ENCODE results near the gene TRAF2.
"Not testable (repeated sequence)": the region's sequence is repeated elsewhere in the genome, so short reads cannot be mapped to it uniquely, and the experiment has no call there.

TRAF2 gene

DNA sequence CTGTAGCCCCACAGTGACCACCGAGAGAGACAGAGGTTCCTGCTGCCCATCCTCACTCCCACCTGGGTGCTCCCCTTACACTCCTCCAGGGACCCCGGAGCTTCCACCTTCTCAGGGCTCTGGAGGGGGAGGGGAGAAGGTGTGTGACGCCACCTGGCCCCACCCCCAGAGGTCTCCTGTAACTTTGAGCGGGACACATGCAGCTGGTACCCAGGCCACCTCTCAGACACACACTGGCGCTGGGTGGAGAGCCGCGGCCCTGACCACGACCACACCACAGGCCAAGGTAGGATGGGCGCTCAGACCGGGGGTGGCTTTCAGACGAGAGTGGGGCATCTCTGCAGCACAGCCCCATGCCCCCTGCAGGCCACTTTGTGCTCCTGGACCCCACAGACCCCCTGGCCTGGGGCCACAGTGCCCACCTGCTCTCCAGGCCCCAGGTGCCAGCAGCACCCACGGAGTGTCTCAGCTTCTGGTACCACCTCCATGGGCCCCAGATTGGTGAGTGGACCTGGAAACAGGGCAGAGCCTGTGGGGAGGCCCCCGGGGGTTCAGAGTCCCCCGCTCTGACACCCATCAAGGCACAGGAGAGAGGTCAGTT, 29.7 kb upstream of the TRAF2 start:
- in situ Hi-C loops (cut with MboI; ENCODE audit: low sequenced_read_pairs): no loop called here

DNA sequence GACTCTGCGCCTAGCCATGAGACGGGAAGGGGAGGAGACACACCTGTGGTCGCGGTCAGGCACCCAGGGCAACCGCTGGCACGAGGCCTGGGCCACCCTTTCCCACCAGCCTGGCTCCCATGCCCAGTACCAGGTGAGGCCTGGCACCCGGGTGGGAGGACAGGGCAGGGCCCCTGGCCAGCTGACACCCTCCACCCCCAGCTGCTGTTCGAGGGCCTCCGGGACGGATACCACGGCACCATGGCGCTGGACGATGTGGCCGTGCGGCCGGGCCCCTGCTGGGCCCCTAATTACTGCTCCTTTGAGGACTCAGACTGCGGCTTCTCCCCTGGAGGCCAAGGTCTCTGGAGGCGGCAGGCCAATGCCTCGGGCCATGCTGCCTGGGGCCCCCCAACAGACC, 29.1 kb upstream of the TRAF2 start:
- in situ Hi-C loops (cut with MboI; ENCODE audit: low sequenced_read_pairs): no loop called here

DNA sequence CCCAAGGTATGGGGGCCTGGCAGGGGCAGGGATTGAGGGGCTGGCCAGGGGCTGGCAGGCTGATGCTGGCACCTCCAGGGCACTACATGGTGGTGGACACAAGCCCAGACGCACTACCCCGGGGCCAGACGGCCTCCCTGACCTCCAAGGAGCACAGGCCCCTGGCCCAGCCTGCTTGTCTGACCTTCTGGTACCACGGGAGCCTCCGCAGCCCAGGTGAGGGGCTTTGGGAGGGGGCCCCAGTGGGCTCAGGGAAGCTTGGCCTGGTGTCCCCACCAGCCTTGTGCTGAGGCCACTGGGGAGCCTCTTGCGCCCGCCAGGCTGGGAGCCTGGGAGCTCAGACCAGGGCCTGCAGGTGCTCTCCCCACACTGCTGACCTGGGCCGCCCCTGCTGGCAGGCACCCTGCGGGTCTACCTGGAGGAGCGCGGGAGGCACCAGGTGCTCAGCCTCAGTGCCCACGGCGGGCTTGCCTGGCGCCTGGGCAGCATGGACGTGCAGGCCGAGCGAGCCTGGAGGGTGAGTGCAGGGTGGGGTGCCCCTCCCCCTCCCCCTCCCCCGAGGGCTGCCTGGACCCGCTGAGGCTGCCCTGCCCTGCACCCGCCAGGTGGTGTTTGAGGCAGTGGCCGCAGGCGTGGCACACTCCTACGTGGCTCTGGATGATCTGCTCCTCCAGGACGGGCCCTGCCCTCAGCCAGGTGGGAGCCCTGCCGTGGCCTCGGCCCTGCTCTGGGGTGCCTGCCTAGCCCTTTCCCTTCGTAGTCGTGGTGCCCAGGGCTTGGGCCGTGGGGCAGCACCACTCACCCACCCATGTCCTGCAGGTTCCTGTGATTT, 28.5 kb upstream of the TRAF2 start:
- in situ Hi-C loops (cut with MboI; ENCODE audit: low sequenced_read_pairs): no loop called here

DNA sequence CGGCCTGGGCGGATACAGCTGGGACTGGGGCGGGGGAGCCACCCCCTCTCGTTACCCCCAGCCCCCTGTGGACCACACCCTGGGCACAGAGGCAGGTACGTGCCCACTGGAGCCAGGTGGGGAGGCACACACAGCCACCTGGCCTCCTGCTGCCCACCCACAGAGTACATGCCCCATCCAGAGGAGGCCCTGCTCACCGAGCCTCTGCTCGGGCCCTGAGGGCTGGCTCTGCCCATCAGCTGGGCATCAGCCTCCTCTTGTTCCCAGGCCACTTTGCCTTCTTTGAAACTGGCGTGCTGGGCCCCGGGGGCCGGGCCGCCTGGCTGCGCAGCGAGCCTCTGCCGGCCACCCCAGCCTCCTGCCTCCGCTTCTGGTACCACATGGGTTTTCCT, 27.9 kb upstream of the TRAF2 start:
- in situ Hi-C loops (cut with MboI; ENCODE audit: low sequenced_read_pairs): no loop called here

DNA sequence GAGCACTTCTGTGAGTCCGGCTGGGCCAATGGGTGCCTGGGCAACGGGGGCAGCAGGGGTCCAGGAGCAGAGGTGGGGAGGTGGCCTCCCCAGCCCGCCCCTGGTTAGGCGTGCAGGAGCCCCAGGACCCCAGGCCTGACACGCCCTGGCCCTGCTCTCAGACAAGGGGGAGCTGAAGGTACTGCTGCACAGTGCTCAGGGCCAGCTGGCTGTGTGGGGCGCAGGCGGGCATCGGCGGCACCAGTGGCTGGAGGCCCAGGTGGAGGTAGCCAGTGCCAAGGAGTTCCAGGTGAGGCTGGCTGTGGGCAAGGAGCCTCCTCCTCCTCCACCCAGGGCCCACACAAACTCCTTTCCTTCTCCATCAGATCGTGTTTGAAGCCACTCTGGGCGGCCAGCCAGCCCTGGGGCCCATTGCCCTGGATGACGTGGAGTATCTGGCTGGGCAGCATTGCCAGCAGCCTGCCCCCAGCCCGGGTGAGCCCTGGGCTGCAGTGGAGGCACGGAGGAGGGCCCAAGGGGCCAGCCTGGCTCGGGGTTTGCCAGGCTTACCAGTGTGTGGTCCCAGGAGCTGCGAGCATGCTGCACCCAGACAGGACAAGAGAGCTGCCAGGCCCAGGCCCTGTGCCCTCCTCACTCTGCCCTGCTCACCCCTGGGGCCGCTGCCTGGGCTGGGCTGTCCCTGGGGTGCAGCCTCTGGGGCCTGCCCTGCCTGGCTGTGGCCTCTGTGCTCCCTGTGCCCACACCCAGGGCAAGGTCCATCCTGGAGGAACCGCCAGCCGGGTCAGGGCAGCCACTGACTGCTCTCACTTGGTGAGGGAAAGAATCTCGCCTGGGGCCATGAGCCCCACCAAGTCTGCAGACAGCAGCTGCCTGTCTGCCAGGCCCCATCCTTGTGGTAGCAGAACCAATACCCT, 27.2 kb upstream of the TRAF2 start:
- in situ Hi-C loops (cut with MboI; ENCODE audit: low sequenced_read_pairs): no loop called here

DNA sequence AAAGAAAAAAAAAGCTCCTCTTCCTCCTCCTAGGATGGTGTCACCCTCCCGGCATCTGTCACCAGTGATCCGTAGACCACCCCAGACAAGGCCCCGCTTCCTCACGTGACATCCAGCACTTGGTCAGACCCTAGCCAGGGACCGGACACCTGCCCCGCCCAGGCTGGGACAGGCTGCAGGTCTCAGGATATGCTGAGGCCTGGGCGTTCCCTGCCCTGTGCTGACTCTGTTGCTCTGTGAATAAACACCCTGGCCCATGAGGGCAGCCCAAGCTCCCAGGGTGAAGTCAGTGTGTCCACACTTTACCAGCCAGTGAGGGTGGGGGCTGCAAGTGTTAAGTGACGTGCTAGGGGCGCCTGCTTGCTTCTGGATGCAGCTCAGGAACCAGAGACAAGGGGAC, 25.8 kb upstream of the TRAF2 start:
- in situ Hi-C loops (cut with MboI; ENCODE audit: low sequenced_read_pairs): no loop called here

DNA sequence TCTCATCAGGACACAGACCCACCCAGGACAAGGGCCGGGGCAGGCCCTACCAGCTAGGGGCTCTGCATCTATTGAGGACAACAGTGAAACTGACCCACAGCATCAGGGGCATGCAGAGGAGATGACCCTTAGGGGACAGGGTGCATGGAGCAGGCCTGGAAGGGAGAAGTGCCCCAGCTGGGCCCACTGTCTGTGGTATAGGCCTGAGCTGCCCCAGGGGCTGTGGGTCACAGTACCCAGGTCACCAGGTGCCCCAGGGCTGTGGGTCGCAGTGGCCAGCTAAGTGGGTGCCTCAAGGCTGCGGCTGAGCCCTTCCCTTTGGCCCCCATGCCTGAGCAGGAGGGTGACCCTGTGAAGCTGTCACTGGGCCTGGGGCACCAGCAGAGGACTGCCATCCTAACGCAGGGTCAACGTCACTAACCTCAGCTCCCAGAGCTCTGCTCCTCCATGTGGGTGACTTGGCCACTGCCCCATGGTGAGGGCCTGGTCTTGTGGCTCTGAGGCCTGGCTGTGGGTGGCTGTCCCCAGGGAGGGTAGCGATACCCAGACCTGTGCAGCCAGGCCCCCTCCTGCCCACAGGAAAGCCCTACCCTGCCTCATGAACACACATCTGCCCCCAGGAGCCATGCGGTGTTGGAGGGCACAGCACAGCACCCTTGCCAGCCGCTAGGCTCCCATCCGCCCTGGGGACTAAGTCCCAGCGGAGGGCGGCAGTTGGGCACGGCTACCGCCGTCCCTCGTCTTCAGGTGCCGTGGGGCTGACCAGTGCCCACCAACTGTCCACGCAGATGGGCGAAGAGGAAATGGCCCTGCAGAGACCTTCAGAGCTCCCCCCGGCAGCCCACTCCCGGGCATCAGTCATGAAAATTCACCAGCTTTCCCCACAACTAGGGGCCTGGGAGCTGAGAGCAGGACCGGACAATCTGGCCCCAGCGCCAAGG, 25.1 kb upstream of the TRAF2 start:
- in situ Hi-C loops (cut with MboI; ENCODE audit: low sequenced_read_pairs): no loop called here

DNA sequence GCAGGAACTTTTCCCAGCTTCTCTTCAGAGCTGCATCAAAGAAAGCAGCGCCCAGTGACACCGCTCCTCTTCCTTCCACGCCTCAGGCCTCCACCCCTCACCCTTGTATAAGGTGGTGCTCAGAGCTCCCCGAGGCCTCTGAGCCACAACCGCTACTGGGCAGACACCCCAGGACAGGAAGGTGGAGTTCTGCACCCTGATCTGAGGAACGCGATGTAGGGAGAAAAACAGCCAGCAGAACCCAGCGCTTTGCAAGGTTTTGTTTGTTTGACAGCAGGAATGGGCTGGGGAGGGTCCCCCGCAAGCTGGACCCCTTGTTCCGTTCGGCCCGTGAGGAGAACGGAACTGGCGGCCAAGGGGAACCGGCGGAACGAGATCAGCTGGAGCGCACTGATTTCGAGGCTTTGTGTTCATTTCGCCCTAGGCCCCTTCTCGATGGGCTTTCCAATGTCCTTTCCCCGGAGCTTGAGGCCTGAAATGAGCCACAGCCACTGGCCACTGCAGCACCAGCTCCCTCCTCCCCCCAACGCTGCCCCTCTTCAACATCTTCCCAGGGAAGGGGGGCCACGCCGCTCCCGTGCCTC, 24.4 kb upstream of the TRAF2 start:
- in situ Hi-C loops (cut with MboI; ENCODE audit: low sequenced_read_pairs): no loop called here

DNA sequence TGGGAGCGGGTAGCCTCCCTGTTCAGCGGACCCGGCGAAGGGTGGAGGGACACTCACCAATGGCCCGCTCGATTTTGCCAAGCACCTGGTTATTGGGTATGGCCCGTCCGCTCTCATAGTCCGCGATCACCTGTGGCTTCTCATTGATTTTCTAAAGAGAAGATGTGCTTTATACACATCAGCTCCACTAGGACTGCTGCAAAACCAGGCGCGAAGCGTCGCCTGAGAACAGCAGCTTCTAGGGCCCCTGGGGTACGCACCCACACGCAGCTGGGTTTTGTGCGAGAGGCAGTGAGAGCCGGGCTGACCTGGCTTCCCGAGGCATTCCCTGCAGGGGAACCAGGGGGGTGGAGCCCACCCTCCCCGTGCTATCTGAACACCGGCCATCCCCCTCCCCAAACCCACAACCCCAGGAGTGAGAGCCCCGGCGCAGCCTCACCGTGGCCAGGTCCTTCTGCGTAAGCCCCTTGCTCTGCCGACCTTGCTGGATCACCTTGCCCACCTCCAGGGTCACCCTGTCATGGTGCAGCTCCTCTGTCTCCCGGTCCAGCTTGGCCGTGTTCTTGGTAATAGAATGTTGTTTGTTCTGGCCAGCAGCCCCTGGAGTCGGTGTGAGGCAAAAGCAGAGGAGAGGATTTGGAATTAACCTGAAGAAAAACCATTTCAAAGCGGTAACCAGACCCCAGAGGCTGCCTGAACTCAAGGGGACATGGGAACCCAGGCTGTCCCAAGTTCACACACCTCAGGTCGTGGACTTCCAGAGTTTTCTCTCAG, 23.3 kb upstream of the TRAF2 start:
- in situ Hi-C loops (cut with MboI; ENCODE audit: low sequenced_read_pairs): no loop called here

DNA sequence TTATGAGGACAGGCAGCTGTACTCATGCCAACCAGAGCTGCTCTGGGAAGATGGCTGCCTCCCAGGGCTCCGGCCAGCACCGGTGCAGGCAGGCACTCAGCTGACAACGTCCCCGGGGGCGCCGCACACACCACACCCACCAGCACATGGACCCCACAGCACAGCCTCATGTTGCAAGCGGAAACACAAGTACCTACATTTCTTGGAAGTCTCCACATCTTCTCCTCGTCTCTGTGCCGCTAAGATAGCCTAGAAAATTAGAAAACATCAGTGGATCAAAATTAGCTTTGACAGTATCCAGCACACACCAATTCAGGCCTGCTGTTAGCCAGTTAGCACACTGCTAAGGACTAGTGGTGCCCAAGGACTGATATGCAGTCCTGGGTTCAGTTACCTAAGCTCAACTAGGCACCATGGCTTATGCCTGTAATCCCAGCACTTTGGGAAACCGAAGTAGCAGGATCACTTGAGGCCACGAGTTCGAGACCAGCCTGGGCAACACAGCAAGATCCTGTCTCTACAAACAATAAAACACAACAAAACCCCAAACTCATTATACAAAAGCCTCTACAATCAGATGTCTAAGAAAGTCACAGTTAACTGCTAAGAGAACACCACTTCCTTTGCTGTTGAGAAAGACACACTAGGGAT, 22.6 kb upstream of the TRAF2 start:
- in situ Hi-C loops (cut with MboI; ENCODE audit: low sequenced_read_pairs): no loop called here

DNA sequence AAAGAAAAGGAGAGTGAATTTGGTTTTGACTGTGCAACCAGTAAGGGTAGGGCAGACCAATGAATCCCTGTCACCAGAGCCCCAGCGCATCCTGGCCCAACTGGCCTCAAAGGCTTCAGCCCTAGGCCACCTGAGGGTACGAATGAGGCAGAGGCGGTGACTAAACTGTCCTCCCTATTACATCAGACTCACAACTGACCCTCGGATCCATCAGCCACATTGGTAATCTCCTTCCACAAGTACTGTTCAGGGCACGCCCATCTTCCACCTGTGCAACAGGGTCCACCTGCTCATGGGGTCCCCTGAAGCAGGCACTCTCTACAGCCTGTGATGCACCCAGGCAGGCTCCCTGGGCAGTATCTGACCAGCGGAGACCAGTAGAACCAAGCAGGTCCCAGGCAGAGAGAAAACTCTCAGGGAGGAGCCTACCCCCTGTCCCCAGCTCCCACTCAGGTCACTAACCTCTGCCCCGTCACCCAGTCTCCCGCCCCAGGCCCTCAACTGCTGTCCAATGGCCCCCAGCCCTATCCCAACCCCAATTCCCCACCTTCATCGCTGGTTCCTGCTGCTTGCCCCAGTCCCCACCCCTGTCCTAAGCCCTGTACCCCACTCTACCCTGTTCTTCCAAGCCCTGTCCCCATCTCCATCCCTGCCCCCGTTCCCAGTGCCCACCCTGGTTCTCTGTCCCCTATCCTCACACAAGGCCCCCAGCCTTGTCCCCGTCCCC, 21.1 kb upstream of the TRAF2 start:
- in situ Hi-C loops (cut with MboI; ENCODE audit: low sequenced_read_pairs): no loop called here

DNA sequence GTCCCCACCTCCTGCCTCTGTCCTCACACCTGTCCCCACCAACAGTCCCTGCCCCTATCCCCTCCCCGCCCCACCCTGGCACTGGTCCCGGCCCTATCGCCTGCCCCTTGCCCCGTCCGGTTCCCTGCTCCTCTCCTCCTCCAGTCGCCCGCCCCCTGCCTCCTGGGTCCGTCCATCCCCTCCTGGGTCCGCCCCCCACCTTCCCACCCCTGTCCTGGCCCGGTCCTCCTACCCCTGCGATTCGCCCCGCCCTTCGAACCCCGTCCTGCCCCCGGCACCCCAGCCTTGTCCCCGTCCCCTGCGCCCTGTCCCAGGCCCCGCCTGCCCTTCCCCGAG, 20.6 kb upstream of the TRAF2 start:
- in situ Hi-C loops (cut with MboI; ENCODE audit: low sequenced_read_pairs): no loop called here

DNA sequence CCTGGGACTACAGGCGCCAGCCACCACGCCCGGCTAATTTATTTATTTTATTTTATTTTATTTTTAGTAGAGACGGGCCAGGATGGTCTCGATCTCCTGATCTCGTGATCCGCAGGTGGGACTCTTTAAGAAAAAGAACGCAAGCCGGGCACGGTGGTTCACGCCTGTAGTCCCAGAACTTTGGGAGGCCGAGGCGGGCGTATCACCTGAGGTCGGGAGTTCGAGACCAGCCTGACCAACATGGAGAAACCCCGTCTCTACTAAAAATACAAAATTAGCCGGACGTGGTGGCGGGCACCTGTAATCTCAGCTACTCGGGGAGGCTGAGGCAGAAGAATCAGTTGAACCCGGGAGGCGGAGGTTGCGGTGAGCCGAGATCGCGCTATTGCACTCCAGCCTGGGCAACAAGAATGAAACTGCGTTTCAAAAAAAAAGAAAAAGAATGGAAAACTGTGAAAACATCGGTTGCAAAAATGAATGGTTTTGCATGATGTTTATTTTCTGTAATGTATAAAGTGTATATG, 19.4 kb upstream of the TRAF2 start:
- in situ Hi-C loops (cut with MboI; ENCODE audit: low sequenced_read_pairs): not testable (repeated sequence)

DNA sequence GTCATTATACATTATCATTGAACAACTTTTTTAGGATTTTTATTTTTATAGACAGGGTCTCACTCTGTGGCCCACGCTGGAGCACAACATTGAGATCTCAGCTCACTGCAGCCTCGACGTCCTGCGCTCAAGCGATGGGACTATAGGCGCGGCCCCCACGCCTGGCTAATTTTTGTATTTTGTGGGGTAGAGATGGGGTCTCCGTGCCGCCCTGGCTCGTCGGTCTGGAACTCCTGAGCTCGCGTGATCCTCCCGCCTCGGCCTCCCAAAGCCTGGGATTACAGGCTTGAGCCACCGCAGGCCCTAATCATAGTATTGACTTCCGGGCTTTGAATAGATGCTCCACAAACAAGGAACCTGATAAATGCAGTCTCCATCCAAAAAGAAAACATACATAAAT, 18.8 kb upstream of the TRAF2 start:
- in situ Hi-C loops (cut with MboI; ENCODE audit: low sequenced_read_pairs): no loop called here

DNA sequence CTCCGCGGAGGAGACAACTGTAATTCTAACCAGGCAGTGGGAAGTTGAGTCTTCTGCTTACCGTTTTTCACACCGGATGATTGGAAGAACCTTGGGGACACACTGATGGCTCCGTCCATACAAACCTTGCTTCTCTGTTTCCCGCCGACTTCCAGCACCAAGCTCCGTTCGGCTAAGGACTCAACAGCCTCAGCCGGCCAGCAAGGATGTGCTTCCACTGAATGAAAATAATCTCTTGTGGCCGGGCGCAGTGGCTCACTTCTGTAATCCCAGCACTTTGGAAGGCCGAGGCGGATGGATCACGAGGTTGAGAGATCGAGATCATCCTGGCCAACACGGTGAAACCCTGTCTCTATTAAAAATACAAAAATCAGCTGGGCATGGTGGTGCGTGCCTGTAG, 18.4 kb upstream of the TRAF2 start:
- in situ Hi-C loops (cut with MboI; ENCODE audit: low sequenced_read_pairs): no loop called here

DNA sequence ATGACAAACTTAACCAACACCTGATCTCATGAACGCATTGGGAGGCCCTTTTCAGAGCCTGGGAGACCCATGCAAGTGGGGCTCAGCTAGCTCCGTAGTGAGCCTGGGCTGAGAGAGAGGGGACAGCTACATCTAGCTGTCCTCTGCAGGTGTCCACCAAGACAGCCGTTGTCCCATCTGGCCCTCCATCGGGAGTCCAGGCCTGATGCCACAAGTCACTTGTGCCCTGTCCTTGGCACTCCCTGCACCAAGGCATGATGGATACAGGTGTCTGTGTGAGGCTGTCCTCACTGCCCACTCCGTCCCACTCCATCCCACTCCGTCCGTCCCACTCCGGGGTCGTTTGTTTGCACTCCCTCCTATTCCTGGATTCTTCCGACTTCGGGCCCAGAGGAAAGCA, 17.7 kb upstream of the TRAF2 start:
- in situ Hi-C loops (cut with MboI; ENCODE audit: low sequenced_read_pairs): no loop called here

DNA sequence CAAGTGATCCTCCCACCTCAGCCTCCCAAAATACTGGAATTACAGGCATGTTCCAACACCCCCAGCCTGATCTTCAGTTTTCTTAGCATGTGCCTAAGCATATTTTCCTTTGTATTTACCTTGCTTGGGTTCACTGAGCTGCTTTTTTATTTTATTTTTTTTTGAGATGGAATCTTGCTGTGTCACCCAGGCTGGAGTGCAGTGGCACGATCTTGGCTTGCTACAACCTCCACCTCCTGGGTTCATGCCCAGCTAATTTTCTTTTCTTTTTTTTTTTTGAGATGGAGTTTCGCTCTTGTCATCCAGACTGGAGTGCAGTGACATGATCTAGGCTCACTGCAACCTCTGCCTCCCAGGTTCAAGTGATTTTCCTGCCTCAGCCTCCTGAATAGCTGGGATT, 16.7 kb upstream of the TRAF2 start:
- in situ Hi-C loops (cut with MboI; ENCODE audit: low sequenced_read_pairs): not testable (repeated sequence)

DNA sequence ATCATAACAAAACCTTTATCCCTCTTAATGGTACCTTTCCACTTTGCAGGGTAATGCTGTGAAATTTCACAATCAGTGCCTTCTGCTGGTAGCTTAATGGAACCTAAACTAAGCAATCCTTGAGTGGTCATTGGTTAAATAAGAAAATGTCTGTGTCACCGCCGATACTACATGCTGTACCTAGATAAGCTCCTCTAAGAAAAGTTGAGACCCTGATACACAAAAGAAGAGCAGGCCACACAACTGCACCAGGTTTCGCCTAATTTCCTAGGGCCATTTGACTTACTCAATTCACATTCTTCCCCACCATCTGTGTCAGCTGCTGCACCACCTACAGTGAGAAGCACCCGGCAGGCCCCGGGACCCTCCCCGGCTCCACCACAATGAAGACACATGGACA, 11.2 kb upstream of the TRAF2 start:
- in situ Hi-C loops (cut with MboI; ENCODE audit: low sequenced_read_pairs): no loop called here
